Spleen (tissue), 11 donors: ENCODE results near the gene TBX1. TPM values are rescaled to one million over a fixed set of nuclear protein-coding genes. Genes with fewer than 3 reads are reported as not detected.

Source experiments
- DNase-seq: peaks from one replicate; pipeline ENCODE4 v3.0.0-alpha.2; 2020
- H3K27ac ChIP-seq, 8 donors: fragments of 200-600 bp; sonication (generic) in 7 of 8; 1 replicate in 4 of 8; 2 replicates in 4 of 8; pipeline versions ENCODE4 v1.5.0 to v1.8.0; 2016 to 2021; ENCODE audit warnings: inconsistent platforms in 4 of 8, mild to moderate bottlenecking in 4 of 8, moderate library complexity in 1 of 8
- H3K27me3 ChIP-seq, 7 donors: fragments of 200-600 bp; sonication (generic) in 6 of 7; replicated peaks in 1 of 7; 1 replicate in 4 of 7; 2 replicates in 3 of 7; pipeline versions ENCODE4 v1.5.0 to v1.8.0; 2016 to 2021; ENCODE audit warnings: inconsistent platforms in 3 of 7, mild to moderate bottlenecking in 1 of 7
- H3K36me3 ChIP-seq, 6 donors: fragments of 200-600 bp; sonication (generic) in 5 of 6; 1 replicate in 4 of 6; 2 replicates in 2 of 6; pipeline versions ENCODE4 v1.5.0 to v1.8.0; 2016 to 2021; ENCODE audit warnings: inconsistent platforms in 2 of 6
- H3K4me1 ChIP-seq, 6 donors: fragments of 200-600 bp; sonication (generic) in 5 of 6; 1 replicate in 3 of 6; 2 replicates in 3 of 6; pipeline versions ENCODE4 v1.5.0 to v1.8.0; 2016 to 2021; ENCODE audit warnings: inconsistent platforms in 3 of 6
- H3K4me3 ChIP-seq, 8 donors: fragments of 200-600 bp; sonication (generic) in 7 of 8; 1 replicate in 4 of 8; 2 replicates in 4 of 8; pipeline versions ENCODE4 v1.5.0 to v1.8.0; 2016 to 2021; ENCODE audit warnings: inconsistent platforms in 4 of 8, mild to moderate bottlenecking in 4 of 8, moderate library complexity in 2 of 8
- H3K9me3 ChIP-seq, 8 donors: fragments of 200-600 bp; sonication (generic) in 7 of 8; 1 replicate in 4 of 8; 2 replicates in 4 of 8; pipeline versions ENCODE4 v1.5.0 to v1.8.0; 2016 to 2021; ENCODE audit warnings: inconsistent platforms in 4 of 8
- CTCF ChIP-seq, 11 experiments: fragments of 200-600 bp in 7 of 11; fragments of 450-650 bp in 4 of 11; sonication (generic) in 4 of 11; IDR thresholded peaks in 8 of 11; conservative IDR thresholded peaks in 3 of 11; 1 replicate in 7 of 11; 2 replicates in 4 of 11; pipeline versions ENCODE4 v1.4.0 to v1.8.0; 2016 to 2021; ENCODE audit warnings: antibody characterized with exemption in 11 of 11, inconsistent platforms in 4 of 11, mild to moderate bottlenecking in 1 of 11
- POLR2A ChIP-seq, 3 donors: fragments of 450-650 bp; IDR thresholded peaks; one replicate each; pipeline ENCODE4 v1.5.1; 2017; ENCODE audit warnings: antibody characterized with exemption in 3 of 3, mild to moderate bottlenecking in 1 of 3
- POLR2AphosphoS5 ChIP-seq, 3 donors: sonication (generic); formaldehyde crosslinking; IDR thresholded peaks; one replicate each; pipeline ENCODE4 v1.5.1; 2017; ENCODE audit warnings: antibody characterized with exemption in 3 of 3
- WGBS, 5 donors: extraction: QIAGEN DNeasy Blood & Tissue Kit in 3 of 5; methylation state at CpG; one replicate each; pipeline versions ENCODE4 v1.1.5 to v1.1.7; 2013 to 2018; 5-methylcytosine and 5-hydroxymethylcytosine counted together
- intact Hi-C: fragments of 100-400 bp; cut with DNase I; formaldehyde crosslinking; loops from one replicate; pipeline ENCODE4 v1.15.0; 2023; ENCODE audit warnings: low total_unique reads
- polyA plus RNA-seq, 3 donors: library from polyadenylated mRNA; stranded (reverse); fragments of 200-250 nt; gene quantifications; one replicate each; pipeline ENCODE4 v1.2.1, GENCODE V29; 2013
- total RNA-seq, 7 donors: library from RNA; depleted of rRNA in 3 of 7; stranded (reverse); fragments of >200 nt in 3 of 7; fragmentation: NEBNext Ultra II Directional in 4 of 7; extraction: Animal tissue kit (Norgen Biotek cat#: 25700) in 4 of 7; gene quantifications; one replicate each; pipeline versions ENCODE4 v1.1.0 to v1.2.1, GENCODE V29; 2016 to 2021
- donor health status: healthy with polysubstance abuse.
- donor health status: DM: no; HTN: no; CAD: no; lungs with moderate emphysema.
- donor health status: DM: no; HTN: no; CAD: no.
- donor health status: Bipolar disorder and iron deficiency.
- donor health status: healthy.
- donor health status: DM: no; HTN: no; CAD: no.
- donor health status: DM: yes; HTN: yes; CAD: no.

The TBX1 gene
- total and polyA plus RNA-seq, 10 donors, result 0.17 to 10.5 (median 0.70) TPM

DNA sequence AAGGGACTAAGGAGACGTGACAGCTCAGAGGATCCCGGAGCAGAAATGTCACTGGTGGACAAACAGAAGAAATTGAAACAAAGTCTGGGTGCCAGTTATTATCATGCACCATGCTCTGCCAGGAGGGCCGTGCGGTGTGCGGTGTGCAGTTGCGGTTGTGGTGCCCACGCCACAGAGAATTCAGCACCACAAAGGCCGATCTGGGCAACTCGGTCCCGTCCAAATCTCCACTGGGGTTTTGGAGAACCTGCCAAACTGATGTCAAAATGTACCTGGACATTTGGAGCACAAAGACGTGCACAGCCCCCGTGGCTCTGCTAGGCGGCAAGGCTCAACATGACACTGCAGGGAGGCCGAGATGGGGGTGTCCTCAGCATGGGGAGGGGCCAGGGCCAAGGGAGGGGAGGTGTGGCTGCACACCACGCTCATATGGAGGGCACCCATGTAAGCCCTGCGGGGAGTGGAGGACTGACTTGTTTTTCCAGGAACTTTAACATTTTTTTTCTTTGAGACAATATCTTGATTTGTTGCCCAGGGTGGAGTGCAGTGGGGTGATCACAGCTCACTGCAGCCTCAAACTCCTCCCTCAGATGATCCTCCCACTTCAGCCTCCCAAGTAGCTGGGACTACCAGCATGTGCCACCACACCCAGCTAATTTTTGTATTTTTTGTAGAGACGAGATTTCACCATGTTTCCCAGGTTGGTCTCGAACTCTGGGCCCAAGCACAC is 54.7 kb downstream of the TBX1 start:
- DNase-seq, result no peak
- intact Hi-C loops, result no loop called here
- 91 to 97% (median 93%) methylated on average over 18 of the region's 18 CpGs for WGBS, 5 donors
- Histone ChIP-seq H3K4me3 (no peak overlapping the region), H3K27ac (no peak overlapping the region), H3K9me3 (no peaks in the 10 kb centered on the region), H3K4me1 (peaks cover 0 to 5% (median 0%) of the 10 kb centered on the region in 6 donors), H3K36me3 (peaks cover 0 to 49% (median 8%) of the 10 kb centered on the region in 6 donors), H3K27me3 (no peaks in the 10 kb centered on the region)
- TF ChIP-seq POLR2A (IDR thresholded peaks at IDR 0.05) (no peak), POLR2AphosphoS5 (IDR thresholded peaks at IDR 0.05) (no peak), CTCF (IDR thresholded peaks at IDR 0.05 in 8 of 11, conservative IDR thresholded peaks at IDR 0.05 in 3 of 11) (no peak)

DNA sequence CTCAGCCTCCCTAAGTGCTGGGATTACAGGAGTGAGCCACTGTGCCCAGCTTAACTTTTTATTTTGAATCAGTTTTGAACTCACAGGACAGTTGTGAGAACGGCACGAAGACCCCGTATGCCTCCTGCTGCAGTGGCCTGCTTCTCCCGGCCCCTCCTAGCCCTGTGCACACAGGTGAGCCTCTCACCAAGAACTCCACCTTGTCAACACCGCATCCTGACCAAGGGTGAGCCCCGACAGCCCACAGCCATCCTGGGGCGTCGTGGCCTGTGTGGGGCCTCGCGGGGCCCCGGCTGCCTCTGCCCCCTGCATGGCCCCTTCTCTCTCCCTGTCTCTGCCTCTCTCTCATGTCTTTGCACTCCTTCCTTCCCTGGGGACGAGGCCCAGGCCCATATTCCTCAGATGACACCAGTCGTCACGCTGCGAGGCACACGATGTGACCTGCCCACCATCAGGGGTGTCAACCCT is 55.3 kb downstream of the TBX1 start:
- WGBS, 5 donors, result 89 to 93% (median 91%) methylated on average over 16 of the region's 16 CpGs
- DNase-seq, result no peak
- Histone ChIP-seq H3K36me3 (peaks cover 0 to 55% (median 9%) of the 10 kb centered on the region in 6 donors), H3K27me3 (no peaks in the 10 kb centered on the region), H3K4me3 (no peak overlapping the region), H3K9me3 (no peaks in the 10 kb centered on the region), H3K4me1 (peaks cover 0 to under 1% (median 0%) of the 10 kb centered on the region in 6 donors), H3K27ac (no peak overlapping the region)
- intact Hi-C loops, result no loop called here
- TF ChIP-seq CTCF (IDR thresholded peaks at IDR 0.05 in 8 of 11, conservative IDR thresholded peaks at IDR 0.05 in 3 of 11) (no peak), POLR2A (IDR thresholded peaks at IDR 0.05) (no peak), POLR2AphosphoS5 (IDR thresholded peaks at IDR 0.05) (no peak)

GRCh38 chr22:19816372-19817119 is 56.0 kb downstream of the TBX1 start:
- no peaks in the 10 kb centered on the region for H3K27me3 ChIP-seq
- H3K4me3 ChIP-seq, result no peak overlapping the region
- H3K4me1 ChIP-seq, result no peaks in the 10 kb centered on the region
- WGBS, 5 donors, result 93 to 97% (median 95%) methylated on average over 14 of the region's 14 CpGs
- DNase-seq, result no peak
- H3K9me3 ChIP-seq, result no peaks in the 10 kb centered on the region
- no peak overlapping the region for H3K27ac ChIP-seq
- TF ChIP-seq CTCF (IDR thresholded peaks at IDR 0.05 in 8 of 11, conservative IDR thresholded peaks at IDR 0.05 in 3 of 11) (no peak), POLR2AphosphoS5 (IDR thresholded peaks at IDR 0.05) (no peak), POLR2A (IDR thresholded peaks at IDR 0.05) (no peak)
- intact Hi-C loops, result no loop called here
- H3K36me3 ChIP-seq, result peaks cover 0 to 59% (median 9%) of the 10 kb centered on the region in 6 donors

Other genes starting within 250 kb of the TBX1 start
- 100 to 1,000 TPM in 1 of 7 donors, 10 to 100 TPM in 6; 29.5 to 167 (median 65.8) TPM for gene CLDN5, start 236.4 kb upstream of the TBX1 start, total RNA-seq
- gene CLDN5, start 236.4 kb upstream of the TBX1 start, polyA plus RNA-seq, result 10 to 100 TPM; 18.1 to 69.3 (median 35.8) TPM
- gene SEPTIN5, start 46.3 kb upstream of the TBX1 start, total RNA-seq, result 10 to 100 TPM in 6 of 7 donors, 1 to 10 TPM in 1; 9.2 to 19.2 (median 13.1) TPM
- 1 to 10 TPM; 4.0 to 7.5 (median 4.3) TPM for gene SEPTIN5, start 46.3 kb upstream of the TBX1 start, polyA plus RNA-seq
- 10 to 100 TPM in 6 of 7 donors, 1 to 10 TPM in 1; 6.9 to 25.4 (median 16.5) TPM for gene GP1BB, start 37.2 kb upstream of the TBX1 start, total RNA-seq
- 1 to 10 TPM; 4.2 to 5.1 (median 4.8) TPM for gene GP1BB, start 37.2 kb upstream of the TBX1 start, polyA plus RNA-seq
- gene GNB1L, start 94.1 kb downstream of the TBX1 start, total RNA-seq, result 1 to 10 TPM; 5.7 to 8.1 (median 7.9) TPM
- gene GNB1L, start 94.1 kb downstream of the TBX1 start, polyA plus RNA-seq, result 10 to 100 TPM in 2 of 3 donors, 1 to 10 TPM in 1; 7.7 to 10.4 (median 10.1) TPM
- 10 to 100 TPM; 17.0 to 22.9 (median 18.8) TPM for gene RTL10, start 94.1 kb downstream of the TBX1 start, total RNA-seq
- gene RTL10, start 94.1 kb downstream of the TBX1 start, polyA plus RNA-seq, result 10 to 100 TPM in 2 of 3 donors, 1 to 10 TPM in 1; 8.3 to 13.4 (median 10.8) TPM
- 100 to 1,000 TPM in 5 of 7 donors, 10 to 100 TPM in 2; 86.4 to 216 (median 116) TPM for gene COMT, start 181.0 kb downstream of the TBX1 start, total RNA-seq
- 10 to 100 TPM; 63.5 to 98.0 (median 86.1) TPM for gene COMT, start 181.0 kb downstream of the TBX1 start, polyA plus RNA-seq
- gene TXNRD2, start 181.0 kb downstream of the TBX1 start, total RNA-seq, result 10 to 100 TPM; 21.6 to 44.8 (median 34.9) TPM
- 10 to 100 TPM; 23.3 to 45.9 (median 45.0) TPM for gene TXNRD2, start 181.0 kb downstream of the TBX1 start, polyA plus RNA-seq